Measurements from ENCODE around the gene NEO1.

DNA sequence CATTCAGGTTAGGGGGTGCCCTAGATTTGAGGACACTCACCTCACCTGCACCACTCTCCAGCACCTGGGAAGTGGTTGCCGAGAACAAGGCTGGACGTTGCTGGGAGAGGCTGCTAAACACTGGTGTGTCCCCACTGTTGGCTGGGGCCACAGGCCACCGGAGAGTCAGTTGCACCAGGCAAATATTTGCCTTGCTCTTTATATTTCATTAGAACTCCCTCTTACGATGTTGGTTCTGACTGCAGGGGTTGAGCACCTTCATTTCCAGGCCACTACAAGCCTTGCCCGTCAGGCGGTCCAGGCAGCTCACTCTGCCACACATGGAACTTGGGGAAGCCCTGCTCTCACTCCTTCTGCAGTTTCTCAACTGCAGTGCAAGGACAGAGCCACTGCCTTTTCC is 285.8 kb downstream of the NEO1 start:
- TF ChIP-seq EZH2 (IDR thresholded peaks at IDR 0.05) (no peak), POLR2AphosphoS5 (IDR thresholded peaks at IDR 0.05; ENCODE audit: borderline replicate concordance, low read depth, low read length) (no peak), FOXP2 (optimal IDR thresholded peaks at IDR 0.05; ENCODE audit: control extremely low read depth, extremely low read length, insufficient read depth) (no peak)

Measured in SK-N-MC (cell line).